ENCODE data around the gene PPP1R1C.

The PPP1R1C gene

DNA sequence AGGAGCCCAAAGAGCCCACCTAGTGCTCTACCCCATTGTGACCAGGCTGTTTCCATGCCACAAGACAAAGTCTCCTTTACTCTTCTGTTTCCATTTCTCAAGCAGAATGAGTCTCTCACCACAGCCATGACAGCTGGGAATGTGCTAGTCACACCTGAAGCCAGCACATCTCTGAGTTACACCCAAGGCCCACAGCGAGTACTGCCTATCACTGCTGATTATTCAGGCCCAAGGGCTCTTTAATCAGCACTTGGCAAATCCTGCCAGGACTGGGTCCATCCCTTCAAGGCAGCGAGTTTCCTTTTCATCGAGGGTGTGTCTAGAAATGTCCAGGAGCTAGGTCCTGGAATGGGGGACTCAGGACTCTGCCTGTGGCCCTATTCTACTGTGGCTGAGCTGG is 14.6 kb upstream of the PPP1R1C start:
- no peak for DNase-seq (ENCODE audit: low read depth in 2 of 2, low spot score in 1 of 2)

DNA sequence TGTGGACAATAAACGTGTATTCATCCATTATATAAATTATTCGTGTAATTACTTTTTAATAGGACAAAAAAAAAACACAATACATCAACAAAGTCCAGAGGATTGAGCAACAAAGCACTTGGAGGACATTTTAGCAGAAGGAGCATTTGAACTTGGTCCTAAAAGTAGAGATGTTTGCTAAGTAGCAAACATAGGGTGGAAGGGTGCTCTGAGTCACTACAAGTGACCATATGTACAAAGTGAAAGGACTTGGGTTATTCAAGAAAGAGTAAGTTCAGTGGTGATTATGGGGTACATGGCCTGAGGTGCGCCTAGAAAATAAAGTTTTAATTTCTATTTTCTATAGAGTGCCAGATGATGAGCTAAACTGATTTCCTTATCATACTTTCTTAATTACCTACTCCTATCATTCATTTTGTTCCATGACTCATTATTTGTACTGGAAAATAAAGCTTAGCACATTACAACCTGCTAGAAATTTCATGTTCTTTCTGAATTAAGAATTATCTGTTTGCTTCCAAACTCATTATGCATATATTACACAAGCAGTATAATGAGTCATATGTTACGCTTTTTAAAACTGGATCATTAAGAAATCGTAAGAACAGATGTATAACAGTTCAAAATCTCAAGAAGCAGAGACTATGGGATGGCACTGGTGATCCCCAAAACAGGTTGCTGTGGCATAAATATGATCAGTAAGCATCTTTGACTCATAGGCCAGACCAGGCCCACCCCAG is 13.1 kb upstream of the PPP1R1C start:
- DNase-seq (ENCODE audit: low read depth in 2 of 2, low spot score in 1 of 2) = no peak

- no peak for DNase-seq (ENCODE audit: low read depth in 2 of 2, low spot score in 1 of 2)
These were observed 12.4 kb upstream of the PPP1R1C start for GRCh38 chr2:181973171-181973783.

GRCh38 chr2:181977661-181978350 is 7.8 kb upstream of the PPP1R1C start:
- no peak for DNase-seq (ENCODE audit: low read depth in 2 of 2, low spot score in 1 of 2)

DNA sequence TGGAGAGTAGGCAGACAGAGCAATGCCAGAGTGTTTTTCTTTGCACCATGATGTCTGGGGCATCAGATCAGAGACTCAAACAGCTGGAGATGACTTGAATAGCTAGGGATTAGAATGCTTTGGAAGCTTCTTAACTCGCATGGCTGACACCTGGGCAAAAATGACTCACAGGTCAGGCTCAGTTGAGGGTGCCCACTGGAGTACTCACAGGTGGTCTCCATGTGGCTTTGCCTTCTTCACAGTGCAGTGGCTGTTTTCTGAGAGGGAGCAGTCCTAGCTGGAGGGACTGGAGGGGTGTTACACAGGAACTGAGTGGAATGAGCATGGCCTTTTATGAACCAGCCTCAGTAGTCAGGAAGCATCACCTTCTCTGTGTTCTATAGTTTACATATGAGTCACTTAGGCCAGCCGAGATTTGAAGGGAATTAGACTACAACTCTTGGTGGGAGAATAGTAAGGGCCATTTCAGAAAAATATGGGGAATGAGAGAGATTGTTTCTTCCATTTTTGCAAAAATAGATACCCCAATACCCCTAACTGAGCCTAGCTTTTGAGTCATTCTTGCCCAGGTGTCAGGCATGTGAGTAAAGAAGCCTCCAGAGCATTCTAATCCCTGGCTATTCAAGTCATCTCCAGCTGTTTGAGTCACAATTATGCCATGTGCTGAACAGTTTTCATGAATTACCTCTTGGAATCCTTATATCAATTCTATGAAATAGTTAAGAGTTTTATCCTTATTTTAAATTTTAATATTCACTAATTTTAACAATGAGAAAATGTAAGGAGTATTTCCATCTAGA is 7.1 kb upstream of the PPP1R1C start:
- no peak for DNase-seq (ENCODE audit: low read depth in 2 of 2, low spot score in 1 of 2)

DNA sequence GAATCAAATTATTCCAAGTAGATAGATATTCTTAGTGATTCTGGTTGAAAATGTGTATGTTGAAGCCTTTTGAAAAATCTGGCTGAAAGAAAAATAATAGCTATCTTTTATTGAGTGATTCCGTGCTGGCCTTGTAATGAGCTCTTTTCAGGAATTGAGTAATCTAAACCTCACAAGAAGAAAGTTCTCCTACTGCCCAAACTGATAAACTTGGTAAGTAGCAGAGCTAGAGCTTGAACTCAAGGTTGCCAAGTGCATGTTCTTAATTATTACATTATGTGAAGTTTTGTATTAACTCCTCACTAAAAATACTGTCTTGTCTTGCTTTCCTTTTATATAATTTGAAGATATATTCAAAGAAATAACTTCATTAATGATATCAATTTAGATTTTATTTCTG is 1.6 kb upstream of the PPP1R1C start:
- DNase-seq (ENCODE audit: low read depth in 2 of 2, low spot score in 1 of 2) = no peak

DNA sequence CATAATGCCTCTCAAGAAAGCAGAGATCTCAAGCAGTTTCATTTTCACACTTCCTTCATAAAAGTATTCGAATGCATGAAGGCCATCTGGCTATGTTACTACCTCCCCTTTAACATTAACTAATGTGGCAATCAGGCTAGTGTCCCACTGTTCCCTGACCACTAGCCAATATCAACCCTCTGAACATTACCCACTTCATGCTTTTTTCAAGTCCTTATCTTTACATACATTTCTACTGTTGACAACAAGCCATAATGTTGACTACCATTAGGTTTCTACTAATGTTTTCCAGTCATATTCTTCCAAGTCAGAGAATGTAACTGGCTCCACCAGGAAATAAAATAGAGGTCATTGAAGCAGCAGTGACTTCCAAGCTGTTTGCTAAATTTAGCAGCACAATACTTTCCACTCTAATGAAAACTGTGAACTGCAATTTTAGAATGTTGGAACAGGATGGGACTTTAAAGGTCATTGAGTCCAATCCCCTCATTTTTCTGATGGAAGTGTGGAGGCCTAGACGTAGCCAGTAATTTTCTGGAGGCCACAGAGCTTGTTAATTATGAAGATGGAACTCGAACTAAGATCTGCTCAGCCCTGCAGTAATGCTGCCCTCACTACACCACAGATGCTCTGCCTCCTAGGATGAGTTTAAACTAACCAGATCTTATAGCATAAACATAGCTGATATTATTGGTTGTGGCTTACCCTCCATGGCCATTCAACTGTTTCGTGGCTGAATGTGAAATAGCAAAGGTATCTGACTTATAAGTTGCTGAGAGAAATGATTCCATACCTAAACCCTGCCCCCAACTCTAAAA is 630 bp upstream of the PPP1R1C start:
- DNase-seq (ENCODE audit: low read depth in 2 of 2, low spot score in 1 of 2) = no peak

DNA sequence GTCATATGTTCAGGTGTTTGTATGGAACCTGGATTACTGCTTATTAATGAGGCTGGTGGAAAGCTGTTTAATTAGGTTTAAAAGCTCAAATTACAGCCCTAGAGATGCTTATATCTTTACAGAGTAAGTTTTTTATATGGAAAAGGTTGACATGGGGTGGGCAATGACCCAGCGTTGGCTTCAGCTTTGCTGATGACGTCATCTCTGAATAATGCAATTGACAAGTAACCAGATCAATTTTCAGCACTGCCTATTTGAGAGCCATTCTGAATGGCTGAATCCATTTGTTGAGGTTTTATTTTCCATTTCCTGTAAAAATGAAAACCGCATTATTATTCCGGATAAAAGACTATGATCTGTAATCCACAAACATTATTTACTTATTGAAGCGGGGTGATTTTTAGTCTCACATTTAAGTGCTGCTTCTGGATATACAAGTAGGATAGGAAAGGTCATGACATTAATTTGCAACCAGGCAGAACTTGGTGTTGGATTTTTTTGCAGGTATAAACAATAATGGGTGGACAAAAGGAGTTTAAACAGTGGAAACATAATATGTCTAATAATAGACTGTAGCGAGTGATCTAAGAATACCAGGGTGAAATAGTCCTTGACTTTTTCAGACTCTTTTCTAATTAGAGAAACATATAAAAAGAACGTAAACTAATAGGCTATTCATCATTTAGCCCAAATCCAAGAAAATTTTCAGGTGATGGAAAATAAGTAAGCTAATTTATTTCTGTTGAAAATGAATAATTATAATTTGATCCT is 2.7 kb downstream of the PPP1R1C start:
- DNase-seq (ENCODE audit: low read depth in 2 of 2, low spot score in 1 of 2) = no peak

- DNase-seq (ENCODE audit: low read depth in 2 of 2, low spot score in 1 of 2) = no peak
These were observed 3.4 kb downstream of the PPP1R1C start for GRCh38 chr2:181989099-181989498.

DNA sequence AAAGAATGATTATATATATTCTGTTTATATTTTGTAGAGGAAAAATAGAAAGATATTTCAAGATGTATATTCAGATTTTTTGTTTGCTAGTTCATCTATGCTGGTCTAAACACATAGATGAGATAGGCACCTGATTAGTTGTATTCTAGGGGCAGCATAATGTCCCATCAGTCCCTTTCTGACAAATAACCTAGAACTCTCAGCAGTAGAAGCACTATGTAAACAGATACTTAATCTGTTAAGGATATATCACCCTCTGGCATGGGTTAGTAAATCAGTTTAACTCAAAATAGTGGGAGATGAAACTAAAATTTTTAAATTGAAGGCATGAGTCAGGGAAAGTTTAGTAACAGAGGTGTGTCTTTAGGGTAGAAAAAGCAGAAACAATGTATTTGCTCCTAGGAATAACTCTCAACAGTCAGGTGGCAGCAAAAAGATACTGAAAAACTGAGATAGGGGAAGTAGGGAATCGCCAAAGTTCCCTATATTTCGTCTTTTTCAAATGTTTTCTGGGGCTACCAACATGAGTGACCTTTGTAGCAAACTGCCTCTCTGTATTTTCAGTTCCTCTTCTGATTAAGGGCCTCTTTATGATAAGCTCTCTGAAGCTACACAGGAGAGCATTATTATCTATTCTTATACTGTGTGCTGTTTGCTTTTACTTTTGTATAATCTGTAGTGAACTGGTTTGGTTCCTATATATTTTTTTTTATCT is 5.7 kb downstream of the PPP1R1C start:
- DNase-seq (ENCODE audit: low read depth in 2 of 2, low spot score in 1 of 2) = no peak

DNA sequence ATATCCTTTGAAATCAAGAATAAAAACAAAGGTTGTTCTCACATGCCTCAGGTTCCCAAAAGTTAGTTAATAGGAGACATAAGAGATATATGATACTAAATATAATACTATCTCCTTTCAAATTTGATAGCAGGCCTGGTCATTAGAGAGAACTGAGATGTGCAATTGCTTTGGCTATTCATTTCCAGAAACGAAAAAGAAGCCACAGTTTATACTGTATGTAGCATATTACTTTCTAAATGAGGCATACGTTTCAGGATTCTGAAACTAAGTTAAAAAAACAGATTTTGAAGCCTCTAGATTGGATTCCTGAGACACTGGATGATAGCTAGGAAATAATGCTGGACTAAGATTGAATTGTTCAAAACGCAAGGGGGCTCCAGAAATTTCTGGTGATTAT is 7.1 kb downstream of the PPP1R1C start:
- DNase-seq (ENCODE audit: low read depth in 2 of 2, low spot score in 1 of 2) = no peak

DNA sequence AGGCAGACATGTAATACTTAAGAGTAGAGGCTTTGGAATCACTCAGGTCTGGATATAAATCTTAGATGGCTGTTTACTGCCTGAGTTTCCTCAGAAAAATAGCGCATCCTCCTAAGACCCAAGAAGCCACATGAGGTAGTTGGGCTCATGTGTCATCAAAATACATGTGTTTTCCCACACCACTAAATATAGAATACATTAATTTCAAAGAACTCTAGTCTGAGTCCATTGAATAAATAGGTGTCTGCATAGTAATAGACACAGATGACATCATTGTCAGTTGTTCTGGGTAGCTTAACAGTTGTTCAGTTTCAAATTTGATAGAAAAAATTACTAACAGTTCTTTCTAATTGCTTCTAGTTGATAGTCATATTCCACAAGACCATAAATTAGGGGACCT is 9.6 kb downstream of the PPP1R1C start:
- no peak for DNase-seq (ENCODE audit: low read depth in 2 of 2, low spot score in 1 of 2)

DNA sequence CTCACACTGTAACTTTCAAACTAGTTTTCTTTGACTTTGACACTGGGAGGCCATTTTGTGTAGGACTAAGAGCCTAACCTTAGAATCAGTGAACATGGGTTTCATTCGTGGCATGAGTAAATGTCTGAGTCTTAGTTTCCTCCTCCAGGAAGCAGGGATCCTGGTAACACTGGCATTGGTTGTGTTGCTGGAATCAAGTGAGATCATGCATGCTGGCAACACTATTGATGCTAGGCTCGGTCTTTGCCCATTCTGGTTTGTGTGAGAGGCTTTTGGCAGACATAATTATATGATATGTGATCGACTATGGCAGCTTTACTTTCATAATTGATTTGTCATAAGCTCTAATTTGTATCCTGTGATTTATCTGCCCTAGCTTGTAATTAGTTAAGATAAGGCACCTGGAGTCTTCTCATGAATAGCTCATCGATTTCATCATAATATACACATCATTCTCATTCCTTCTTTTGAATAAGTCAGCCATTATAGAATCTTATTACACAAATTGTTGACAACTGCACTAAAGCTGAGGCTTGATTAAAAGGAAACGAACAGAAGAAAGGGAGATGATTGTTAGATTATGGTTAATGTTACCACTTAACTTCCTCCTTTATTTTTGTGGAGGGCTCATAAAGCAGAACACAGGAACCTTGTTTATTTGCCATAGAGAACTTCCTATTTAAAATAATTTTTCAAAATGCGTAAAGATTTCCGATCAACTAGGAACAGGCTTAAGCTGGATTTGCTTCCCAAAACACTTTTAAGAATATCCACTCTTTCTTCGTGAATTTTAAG is 12.6 kb downstream of the PPP1R1C start:
- no peak for DNase-seq (ENCODE audit: low read depth in 2 of 2, low spot score in 1 of 2)

- no peak for DNase-seq (ENCODE audit: low read depth in 2 of 2, low spot score in 1 of 2)
These were observed 13.4 kb downstream of the PPP1R1C start for GRCh38 chr2:181998891-181999654.

DNA sequence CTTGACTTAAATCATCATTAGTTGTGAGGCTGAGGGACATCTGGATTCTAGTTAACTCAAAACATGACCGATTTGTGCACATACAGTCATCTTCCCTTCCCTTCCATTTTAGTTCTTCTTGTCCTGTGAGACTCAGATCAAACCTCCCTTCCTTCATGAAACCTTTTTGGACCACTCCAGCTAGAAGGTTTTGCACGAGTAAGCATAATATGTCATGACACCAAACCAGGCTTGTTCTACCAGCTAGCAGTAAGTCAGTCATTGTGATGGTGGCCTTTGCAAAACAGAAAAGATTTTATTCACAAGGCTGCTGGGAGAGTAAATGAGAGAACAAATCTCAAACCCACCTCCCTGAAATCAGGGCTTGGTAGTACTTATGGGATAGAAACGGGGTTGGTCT is 14.3 kb downstream of the PPP1R1C start:
- DNase-seq (ENCODE audit: low read depth in 2 of 2, low spot score in 1 of 2) = no peak

DNA sequence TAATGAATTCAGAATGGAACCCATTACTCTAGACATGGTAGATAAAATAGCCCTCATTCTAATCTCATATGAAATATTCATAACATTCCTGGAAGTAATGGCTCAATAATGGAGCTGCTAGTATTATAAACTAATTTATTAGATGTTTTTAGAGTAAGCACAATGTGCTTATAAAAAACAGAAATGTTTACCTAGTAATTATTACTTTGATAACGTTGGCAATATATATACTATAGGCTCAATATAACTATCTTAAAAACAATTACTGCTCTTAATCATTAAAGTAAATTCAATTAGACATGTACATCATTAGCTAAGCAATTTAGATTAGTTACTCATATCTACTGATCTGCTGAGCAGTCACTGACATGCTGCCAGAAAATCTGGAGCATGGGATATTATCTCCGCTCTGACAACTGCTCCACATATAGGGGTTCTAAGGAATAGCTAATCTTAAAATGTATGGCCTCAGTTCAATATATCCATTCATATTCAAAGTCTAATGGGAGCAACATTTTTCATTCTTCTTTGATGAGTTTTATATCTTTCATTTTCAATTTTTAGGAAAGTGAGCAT is 19.4 kb downstream of the PPP1R1C start:
- DNase-seq (ENCODE audit: low read depth in 2 of 2, low spot score in 1 of 2) = no peak

- DNase-seq (ENCODE audit: low read depth in 2 of 2, low spot score in 1 of 2) = no peak
These were observed 21.1 kb downstream of the PPP1R1C start for GRCh38 chr2:182006595-182007341.
